ENCODE data around the gene TAS1R1. TPM values are rescaled to one million over a fixed set of nuclear protein-coding genes. Genes with fewer than 3 reads are reported as not detected.
A peak's percentile ranks its signal among the peaks of the same experiment; 100 is the strongest.

Gene TAS1R1
- total and polyA plus RNA-seq, 9 of the 15 experiments (the other 6 are each of a cell fraction or from before 2014, with no cell fraction given), result 0.06 TPM; not detected in 8

GRCh38 chr1:6613361-6614018 lies 58.4 kb downstream of the TAS1R1 start, which contains the start of gene PHF13 (continued):
- TF ChIP-seq NR4A1 (CRISPR knock-in tag; IDR thresholded peaks at IDR 0.05) (no peak), NR4A1 (tag; IDR thresholded peaks at IDR 0.05) (no peak), TBP (optimal IDR thresholded peaks at IDR 0.05; ENCODE audit: low read depth, low read length) (peak; percentile 47), NR3C1 (CRISPR knock-in tag; IDR thresholded peaks at IDR 0.05) (no peak; the same call in 1 of the 2 replicates), GTF2E2 (tag; IDR thresholded peaks at IDR 0.05) (no peak), RCOR1 (IDR thresholded peaks at IDR 0.05; ENCODE audit: borderline replicate concordance in 1 of 2, low read depth in 2 of 2, low read length in 2 of 2) (peak in 1 of 2 experiments; percentile 41; a peak in 1 of 4 replicates), ETS1 (conservative IDR thresholded peaks at IDR 0.05; ENCODE audit: control insufficient read depth, low read depth, low read length) (peak; percentile 99), ZFPM2 (CRISPR knock-in tag; IDR thresholded peaks at IDR 0.05) (0 out of 2 replicates have a peak, but pooled peaks have one; percentile 36), CREM (IDR thresholded peaks at IDR 0.05; ENCODE audit: low read depth) (peak; percentile 88), HDAC1 (IDR thresholded peaks at IDR 0.05) (peak in 1 of 2 experiments; percentile 42; a peak in 1 of 4 replicates), ARHGAP35 (IDR thresholded peaks at IDR 0.05; ENCODE audit: partially characterized antibody) (no peak), SREBF1 (IDR thresholded peaks at IDR 0.05; ENCODE audit: borderline replicate concordance, low read depth, low read length) (peak; percentile 87; the same call in 1 of the 2 replicates), CCNT2 (IDR thresholded peaks at IDR 0.05; ENCODE audit: borderline replicate concordance, extremely low read depth, insufficient read length, low read depth, low read length) (peak; percentile 87), MAX (CRISPR knock-in tag; IDR thresholded peaks at IDR 0.05) (peak; percentile 80), MBD2 (IDR thresholded peaks at IDR 0.05; ENCODE audit: borderline replicate concordance, low read depth) (peak; percentile 95), NFRKB (IDR thresholded peaks at IDR 0.05; ENCODE audit: low read depth) (no peak), ZNF197 (CRISPR knock-in tag; IDR thresholded peaks at IDR 0.05; ENCODE audit: low read depth) (peak; percentile 91), ZBED1 (IDR thresholded peaks at IDR 0.05) (0 out of 2 replicates have a peak, but pooled peaks have one; percentile 18), ARID3A (IDR thresholded peaks at IDR 0.05; ENCODE audit: borderline replicate concordance, low read depth, low read length) (no peak), FIP1L1 (IDR thresholded peaks at IDR 0.05; ENCODE audit: low read depth, low read length, poor library complexity, severe bottlenecking) (peak; percentile 93), SAFB (IDR thresholded peaks at IDR 0.05; ENCODE audit: borderline replicate concordance, low read depth, low read length) (0 out of 2 replicates have a peak, but pooled peaks have one; percentile 26), EZH2 (IDR thresholded peaks at IDR 0.05; ENCODE audit: borderline replicate concordance, low read depth, low read length) (no peak), PRPF4 (IDR thresholded peaks at IDR 0.05; ENCODE audit: insufficient read depth, low read depth, low read length, poor library complexity, severe bottlenecking) (peak; percentile 96), HES1 (IDR thresholded peaks at IDR 0.05; ENCODE audit: low read depth) (peak; percentile 35; the same call in 1 of the 2 replicates), MYNN (IDR thresholded peaks at IDR 0.05) (0 out of 2 replicates have a peak, but pooled peaks have one; percentile 20), MYNN (CRISPR knock-in tag; IDR thresholded peaks at IDR 0.05) (no peak)
